H9 (cell line): ENCODE results near the gene C1orf185. TPM values are rescaled to one million over a fixed set of nuclear protein-coding genes. Genes with fewer than 3 reads are reported as not detected.

ENCODE experiments used
- DNase-seq: peaks from one replicate; pipeline ENCODE4 v3.0.0-alpha.2; 2017
- H2AFZ ChIP-seq: one replicate; pipeline ENCODE4 v1.6.1; 2013; ENCODE audit warnings: mild to moderate bottlenecking, low read length, control low read depth, moderate library complexity
- H2AK5ac ChIP-seq: 2 replicates; pipeline ENCODE4 v1.6.1; 2013; ENCODE audit warnings: low read length, control low read depth, mixed read lengths; ENCODE audit not compliant: insufficient read length
- H2BK120ac ChIP-seq: one replicate; pipeline ENCODE4 v1.6.1; 2013; ENCODE audit warnings: low read depth, mild to moderate bottlenecking, low read length, control low read depth, inconsistent platforms; ENCODE audit not compliant: poor library complexity, severe bottlenecking
- H2BK12ac ChIP-seq: 2 replicates; pipeline ENCODE4 v1.6.1; 2013; ENCODE audit warnings: low read length, control low read depth, mixed read lengths, low read depth; ENCODE audit not compliant: insufficient read length
- H2BK15ac ChIP-seq: 2 replicates; pipeline ENCODE4 v1.6.1; 2013; ENCODE audit warnings: low read depth, low read length, control low read depth
- H2BK20ac ChIP-seq: one replicate; pipeline ENCODE4 v1.6.1; 2013; ENCODE audit warnings: low read depth, mild to moderate bottlenecking, low read length, control low read depth, inconsistent platforms; ENCODE audit not compliant: poor library complexity, severe bottlenecking
- H2BK5ac ChIP-seq: 2 replicates; pipeline ENCODE4 v1.6.1; 2013; ENCODE audit warnings: low read length, control low read depth, mixed read lengths; ENCODE audit not compliant: insufficient read length
- H3K14ac ChIP-seq: 2 replicates; pipeline ENCODE4 v1.6.1; 2013; ENCODE audit warnings: low read length, control low read depth; ENCODE audit not compliant: insufficient read depth
- H3K18ac ChIP-seq: 2 replicates; pipeline ENCODE4 v1.6.1; 2013; ENCODE audit warnings: low read depth, mild to moderate bottlenecking, mixed read lengths, low read length, control low read depth; ENCODE audit not compliant: insufficient read length
- H3K23ac ChIP-seq: 2 replicates; pipeline ENCODE4 v1.6.1; 2013; ENCODE audit warnings: low read length, control low read depth, mixed read lengths, low read depth; ENCODE audit not compliant: insufficient read length
- H3K23me2 ChIP-seq: 2 replicates; pipeline ENCODE4 v1.6.1; 2013; ENCODE audit warnings: low read depth, mild to moderate bottlenecking, mixed read lengths, low read length, control low read depth; ENCODE audit not compliant: insufficient read length, poor library complexity, severe bottlenecking
- H3K27ac ChIP-seq: 2 replicates; pipeline ENCODE4 v1.5.1; 2013; ENCODE audit warnings: low read length, control low read depth, mixed read lengths, low read depth; ENCODE audit not compliant: insufficient read length
- H3K27me3 ChIP-seq: 2 replicates; pipeline ENCODE4 v1.6.1; 2013; ENCODE audit warnings: low read length, control low read depth, inconsistent platforms; ENCODE audit not compliant: insufficient read depth
- H3K4ac ChIP-seq: 2 replicates; pipeline ENCODE4 v1.6.1; 2013; ENCODE audit warnings: low read depth, mild to moderate bottlenecking, control low read depth, inconsistent platforms, low read length, moderate library complexity
- H3K4me1 ChIP-seq: 2 replicates; pipeline ENCODE4 v1.6.1; 2013; ENCODE audit warnings: low read length, control low read depth, inconsistent platforms; ENCODE audit not compliant: insufficient read depth
- H3K4me2 ChIP-seq: 2 replicates; pipeline ENCODE4 v1.6.1; 2013; ENCODE audit warnings: low read length, control low read depth, mixed read lengths; ENCODE audit not compliant: insufficient read length, insufficient read depth
- H3K56ac ChIP-seq: 2 replicates; pipeline ENCODE4 v1.6.1; 2013; ENCODE audit warnings: low read depth, mild to moderate bottlenecking, mixed read lengths, low read length, control low read depth; ENCODE audit not compliant: insufficient read length
- H3K79me1 ChIP-seq: 2 replicates; pipeline ENCODE4 v1.6.1; 2013; ENCODE audit warnings: low read depth, mild to moderate bottlenecking, moderate library complexity, low read length, control low read depth, inconsistent platforms; ENCODE audit not compliant: insufficient read depth, poor library complexity, severe bottlenecking
- H3K79me2 ChIP-seq: 2 replicates; pipeline ENCODE4 v1.6.1; 2013; ENCODE audit warnings: low read length, control low read depth, inconsistent platforms; ENCODE audit not compliant: insufficient read depth
- H3K9ac ChIP-seq: 2 replicates; pipeline ENCODE4 v1.6.1; 2013; ENCODE audit warnings: low read length, control low read depth, mixed read lengths; ENCODE audit not compliant: insufficient read length; ENCODE audit errors: extremely low read depth
- H3K9me3 ChIP-seq: one replicate; pipeline ENCODE4 v1.6.1; 2013; ENCODE audit warnings: low read depth, low read length, inconsistent platforms; ENCODE audit not compliant: control insufficient read depth
- H3T11ph ChIP-seq: one replicate; pipeline ENCODE4 v1.6.1; 2013; ENCODE audit warnings: mild to moderate bottlenecking, low read length, control low read depth, inconsistent platforms
- H4K20me1 ChIP-seq: one replicate; pipeline ENCODE4 v1.6.1; 2013; ENCODE audit not compliant: control insufficient read depth, insufficient read length, insufficient read depth
- H4K5ac ChIP-seq: 2 replicates; pipeline ENCODE4 v1.6.1; 2013; ENCODE audit warnings: low read depth, mild to moderate bottlenecking, mixed read lengths, low read length, control low read depth; ENCODE audit not compliant: insufficient read length
- H4K8ac ChIP-seq: replicated peaks from 2 replicates; pipeline ENCODE4 v1.6.1; 2013; ENCODE audit warnings: low read length, control low read depth, mixed read lengths, low read depth; ENCODE audit not compliant: insufficient read length
- H4K91ac ChIP-seq: 2 replicates; pipeline ENCODE4 v1.6.1; 2013; ENCODE audit warnings: low read depth, mild to moderate bottlenecking, moderate library complexity, mixed read lengths, low read length, control low read depth; ENCODE audit not compliant: insufficient read length
- H3K27ac Mint-ChIP-seq, 3 experiments: 2 replicates in 2 of 3; 3 replicates in 1 of 3; pipeline ENCODE4 v1.8.0; 2020 to 2021; ENCODE audit warnings: mixed read lengths in 3 of 3, mild to moderate bottlenecking in 1 of 3, moderate library complexity in 1 of 3
- H3K27me3 Mint-ChIP-seq: 2 replicates; pipeline ENCODE4 v1.8.0; 2021; ENCODE audit warnings: low read depth, mild to moderate bottlenecking, moderate library complexity, mixed read lengths
- H3K36me3 Mint-ChIP-seq, 3 experiments: 2 replicates in 2 of 3; 3 replicates in 1 of 3; pipeline ENCODE4 v1.8.0; 2020 to 2021; ENCODE audit warnings: low read depth in 3 of 3, mixed read lengths in 3 of 3; ENCODE audit not compliant: insufficient read depth in 1 of 3
- H3K4me1 Mint-ChIP-seq, 2 experiments: 2 replicates each; pipeline ENCODE4 v1.8.0; 2020; ENCODE audit warnings: mixed read lengths in 2 of 2
- H3K4me3 Mint-ChIP-seq, 2 experiments: 2 replicates in 1 of 2; 3 replicates in 1 of 2; pipeline ENCODE4 v1.8.0; 2020 to 2021; ENCODE audit warnings: mild to moderate bottlenecking in 2 of 2, mixed read lengths in 2 of 2, moderate library complexity in 1 of 2
- H3K9me3 Mint-ChIP-seq, 2 experiments: 2 replicates in 1 of 2; 3 replicates in 1 of 2; pipeline ENCODE4 v1.8.0; 2020; ENCODE audit warnings: mild to moderate bottlenecking in 2 of 2, mixed read lengths in 2 of 2, moderate library complexity in 1 of 2
- WGBS: extraction: QIAGEN DNeasy Blood & Tissue Kit; methylation state at CpG from one replicate; pipeline ENCODE4 v1.1.7; 2013; ENCODE audit warnings: missing lambda C conversion rate, low lambda C conversion rate, mixed read lengths; ENCODE audit not compliant: insufficient read length; ENCODE audit errors: extremely low coverage; 5-methylcytosine and 5-hydroxymethylcytosine counted together
- total RNA-seq: library from RNA; stranded (reverse); gene quantifications from 2 replicates; pipeline ENCODE4 v1.2.1, GENCODE V29; 2021
- TF ChIP-seq, protein P1 (sequence below): fragments of 200-600 bp; sonication (generic); conservative IDR thresholded peaks from 3 replicates; pipeline ENCODE4 v1.8.0; 2021; ENCODE audit warnings: antibody characterized with exemption, mild to moderate bottlenecking

Gene C1orf185
- total RNA-seq, 1 experiment from 2014 or later: not detected

DNA sequence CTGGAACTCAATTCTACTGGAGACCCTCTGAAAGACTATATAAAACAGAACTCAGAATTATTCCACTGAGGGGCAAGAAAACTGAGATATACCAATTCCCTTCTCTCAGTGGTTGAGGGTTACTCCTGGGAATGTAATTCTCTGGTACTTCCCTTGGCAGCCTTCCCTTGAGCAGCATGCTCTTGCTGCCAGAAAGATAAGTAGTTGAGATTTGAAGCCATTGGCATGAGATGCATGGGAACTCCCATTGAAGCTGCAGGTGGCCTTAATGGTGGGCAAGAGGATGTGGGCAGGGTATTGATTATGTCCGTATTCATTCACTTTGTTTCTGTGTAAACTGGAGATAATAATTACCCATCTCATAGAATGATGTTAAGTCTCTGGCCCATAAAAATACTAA, 28.6 kb upstream of the C1orf185 start:
- Histone ChIP-seq H3K14ac (no peak overlapping the region), H4K20me1 (no peaks in the 10 kb centered on the region), H3K23me2 (no peaks in the 10 kb centered on the region), H3K9me3 (no peaks in the 10 kb centered on the region), H3K18ac (no peak overlapping the region), H3K4me1 (no peaks in the 10 kb centered on the region), H3K79me2 (no peaks in the 10 kb centered on the region), H4K5ac (no peak overlapping the region), H3K56ac (no peak overlapping the region), H4K8ac (no peak overlapping the region), H3K27ac (no peak overlapping the region), H3K79me1 (no peaks in the 10 kb centered on the region), H2AK5ac (no peak overlapping the region), H2BK5ac (no peak overlapping the region), H3K27me3 (no peaks in the 10 kb centered on the region; the same call in 1 of the 2 replicates), H4K91ac (no peak overlapping the region), H2AFZ (no peak overlapping the region), H3K23ac (no peak overlapping the region), H3K4ac (no peak overlapping the region), H2BK15ac (no peak overlapping the region), H3K9ac (no peak overlapping the region), H2BK12ac (no peak overlapping the region), H3K4me2 (no peak overlapping the region), H2BK120ac (no peak overlapping the region), H3T11ph (no peak overlapping the region), H2BK20ac (no peak overlapping the region)
- H3K4me3 Mint-ChIP-seq: no peak overlapping the region
- no peak overlapping the region for H3K27ac Mint-ChIP-seq
- peaks cover 10% of the 10 kb centered on the region for H3K27me3 Mint-ChIP-seq
- no peak for DNase-seq
- H3K4me1 Mint-ChIP-seq: no peaks in the 10 kb centered on the region
- H3K9me3 Mint-ChIP-seq: no peaks in the 10 kb centered on the region
- no CpG with 5 or more reads among the region's 1 CpG for whole genome bisulfite sequencing
- H3K36me3 Mint-ChIP-seq: no peaks in the 10 kb centered on the region
- TF ChIP-seq, protein P1, sequence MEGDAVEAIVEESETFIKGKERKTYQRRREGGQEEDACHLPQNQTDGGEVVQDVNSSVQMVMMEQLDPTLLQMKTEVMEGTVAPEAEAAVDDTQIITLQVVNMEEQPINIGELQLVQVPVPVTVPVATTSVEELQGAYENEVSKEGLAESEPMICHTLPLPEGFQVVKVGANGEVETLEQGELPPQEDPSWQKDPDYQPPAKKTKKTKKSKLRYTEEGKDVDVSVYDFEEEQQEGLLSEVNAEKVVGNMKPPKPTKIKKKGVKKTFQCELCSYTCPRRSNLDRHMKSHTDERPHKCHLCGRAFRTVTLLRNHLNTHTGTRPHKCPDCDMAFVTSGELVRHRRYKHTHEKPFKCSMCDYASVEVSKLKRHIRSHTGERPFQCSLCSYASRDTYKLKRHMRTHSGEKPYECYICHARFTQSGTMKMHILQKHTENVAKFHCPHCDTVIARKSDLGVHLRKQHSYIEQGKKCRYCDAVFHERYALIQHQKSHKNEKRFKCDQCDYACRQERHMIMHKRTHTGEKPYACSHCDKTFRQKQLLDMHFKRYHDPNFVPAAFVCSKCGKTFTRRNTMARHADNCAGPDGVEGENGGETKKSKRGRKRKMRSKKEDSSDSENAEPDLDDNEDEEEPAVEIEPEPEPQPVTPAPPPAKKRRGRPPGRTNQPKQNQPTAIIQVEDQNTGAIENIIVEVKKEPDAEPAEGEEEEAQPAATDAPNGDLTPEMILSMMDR: no peak
